ENCODE measurements around the gene ARHGAP10. TPM values are rescaled to one million over a fixed set of nuclear protein-coding genes. Genes with fewer than 3 reads are reported as not detected.

The ARHGAP10 gene
- total RNA-seq, 1 experiment from 2014 or later, result 11.7 TPM

- H3K27ac ChIP-seq (ENCODE audit: low read length), result no peak overlapping the region
- no peak for ATAC-seq
- in situ Hi-C loops (cut with HindIII; ENCODE audit: low pct_unique_long_range_greater_than_20kb, low sequenced_read_pairs) (no loop called here), intact Hi-C loops (cut with micrococcal nuclease; ENCODE audit: unreplicated experiment) (no loop called here)
- peaks cover 6% of the 10 kb centered on the region; the same call in 1 of the 2 replicates for H3K4me1 ChIP-seq (ENCODE audit: control insufficient read depth, insufficient read depth, low read length)
- H3K36me3 ChIP-seq (ENCODE audit: control insufficient read depth, insufficient read depth, low read length), result no peaks in the 10 kb centered on the region
- DNase-seq (ENCODE audit: low read depth, low spot score), result no peak
- no TSS peak for BruUV-seq (replicated peaks)
- no peaks in the 10 kb centered on the region for H3K9me3 ChIP-seq (ENCODE audit: control insufficient read depth, insufficient read depth, low read depth, low read length)
- CTCF ChIA-PET, result no interaction called here
- POLR2A ChIA-PET, result no interaction called here
- no peaks in the 10 kb centered on the region for H3K27me3 ChIP-seq (ENCODE audit: control insufficient read depth, insufficient read depth, low read length)
- H3K4me3 ChIP-seq (ENCODE audit: low read depth in 2 of 2, low read length in 2 of 2), result no peak overlapping the region
- TF ChIP-seq TCF7L2 (IDR thresholded peaks at IDR 0.05; ENCODE audit: low read depth, low read length) (no peak), CTCF (IDR thresholded peaks at IDR 0.05) (no peak), POLR2AphosphoS5 (IDR thresholded peaks at IDR 0.05; ENCODE audit: low read depth, low read length) (no peak), SIN3A (IDR thresholded peaks at IDR 0.05; ENCODE audit: borderline replicate concordance, insufficient read depth, low read depth, low read length) (no peak), REST (IDR thresholded peaks at IDR 0.05; ENCODE audit: insufficient read depth in 1 of 2, low read depth in 2 of 2, low read length in 1 of 2) (no peak)
Observed at GRCh38 chr4:147828331-147828905, 96.5 kb downstream of the ARHGAP10 start.

GRCh38 chr4:147829401-147830101, 97.7 kb downstream of the ARHGAP10 start:
- Histone ChIP-seq H3K9me3 (ENCODE audit: control insufficient read depth, insufficient read depth, low read depth, low read length) (no peaks in the 10 kb centered on the region), H3K36me3 (ENCODE audit: control insufficient read depth, insufficient read depth, low read length) (no peaks in the 10 kb centered on the region), H3K27me3 (ENCODE audit: control insufficient read depth, insufficient read depth, low read length) (no peaks in the 10 kb centered on the region), H3K4me3 (ENCODE audit: low read depth in 2 of 2, low read length in 2 of 2) (no peak overlapping the region), H3K4me1 (ENCODE audit: control insufficient read depth, insufficient read depth, low read length) (peaks cover 6% of the 10 kb centered on the region; the same call in 1 of the 2 replicates), H3K27ac (ENCODE audit: low read length) (no peak overlapping the region)
- no TSS peak for BruUV-seq (replicated peaks)
- ChIA-PET CTCF (no interaction called here), POLR2A (no interaction called here)
- DNase-seq (ENCODE audit: low read depth, low spot score) (no peak), ATAC-seq (no peak)
- no peak for TF ChIP-seq REST (IDR thresholded peaks at IDR 0.05; ENCODE audit: insufficient read depth in 1 of 2, low read depth in 2 of 2, low read length in 1 of 2)
- no peak for TF ChIP-seq CTCF (IDR thresholded peaks at IDR 0.05)
- TF ChIP-seq SIN3A (IDR thresholded peaks at IDR 0.05; ENCODE audit: borderline replicate concordance, insufficient read depth, low read depth, low read length), result no peak
- no peak for TF ChIP-seq TCF7L2 (IDR thresholded peaks at IDR 0.05; ENCODE audit: low read depth, low read length)
- TF ChIP-seq POLR2AphosphoS5 (IDR thresholded peaks at IDR 0.05; ENCODE audit: low read depth, low read length), result no peak
- in situ Hi-C loops (cut with HindIII; ENCODE audit: low pct_unique_long_range_greater_than_20kb, low sequenced_read_pairs), result no loop called here
- intact Hi-C loops (cut with micrococcal nuclease; ENCODE audit: unreplicated experiment), result no loop called here

Measured in Panc1 (cell line).